ENCODE measurements around the gene USP46. TPM values are rescaled to one million over a fixed set of nuclear protein-coding genes. Genes with fewer than 3 reads are reported as not detected.

Gene USP46
- total and polyA plus RNA-seq, 2 of the 13 experiments (the other 11 are each of a cell fraction or from before 2014, with no cell fraction given) = 4.7 to 17.4 TPM

- no peak for TF ChIP-seq ARID4A (CRISPR knock-in tag; IDR thresholded peaks at IDR 0.05; ENCODE audit: borderline replicate concordance)
- TF ChIP-seq NFKBIZ (CRISPR knock-in tag; IDR thresholded peaks at IDR 0.05) = no peak
- no peak for TF ChIP-seq ZBTB8A (CRISPR knock-in tag; IDR thresholded peaks at IDR 0.05; ENCODE audit: borderline replicate concordance, low read depth)
- TF ChIP-seq ZNF512B (CRISPR knock-in tag; IDR thresholded peaks at IDR 0.05; ENCODE audit: borderline replicate concordance) = no peak
- TF ChIP-seq ZSCAN25 (CRISPR knock-in tag; IDR thresholded peaks at IDR 0.05) = no peak
Observed at GRCh38 chr4:52573551-52573950, 85.5 kb downstream of the USP46 start (continued).

- no peak for FAIRE-seq
- in situ Hi-C loops (cut with HindIII; ENCODE audit: extremely low pct_ligation_motif_present, low pct_unique_long_range_greater_than_20kb) = no loop called here
- POLR2A ChIA-PET = no interaction called here
- no peak for ATAC-seq
- Histone ChIP-seq H3K27me3 (ENCODE audit: control insufficient read depth in 1 of 2, insufficient read depth in 2 of 2, low read length in 2 of 2) (no peaks in the 10 kb centered on the region), H3K4me3 (replicated peaks in 1 of 3; ENCODE audit: insufficient read depth in 1 of 3, low read depth in 2 of 3, low read length in 3 of 3) (no peak overlapping the region), H3K9ac (ENCODE audit: insufficient read depth, low read depth, low read length) (no peak overlapping the region), H4K20me1 (ENCODE audit: insufficient read depth, low read length) (no peaks in the 10 kb centered on the region), H3K4me2 (ENCODE audit: low read depth, low read length) (no peak overlapping the region), H2AFZ (ENCODE audit: low read length) (no peak overlapping the region), H3K27ac (ENCODE audit: extremely low read length, insufficient read depth, low read length) (no peak overlapping the region), H3K9me3 (ENCODE audit: low read length) (no peaks in the 10 kb centered on the region), H3K79me2 (ENCODE audit: insufficient read depth, low read length) (no peaks in the 10 kb centered on the region), H3K4me1 (ENCODE audit: insufficient read depth, low read length) (no peaks in the 10 kb centered on the region), H3K36me3 (replicated peaks in 1 of 2; ENCODE audit: control insufficient read depth in 1 of 2, insufficient read depth in 2 of 2, low read length in 2 of 2) (no peaks in the 10 kb centered on the region)
- CTCF ChIA-PET (ENCODE audit: low intra/inter-chr PET ratio, low total read pairs) = no interaction called here
- intact Hi-C loops (cut with micrococcal nuclease; ENCODE audit: unreplicated experiment) = no loop called here
- whole genome bisulfite sequencing (ENCODE audit: low lambda C conversion rate) = 61% methylated on average over 6 of the region's 6 CpGs
- TF ChIP-seq ZNF790 (CRISPR knock-in tag; IDR thresholded peaks at IDR 0.05; ENCODE audit: borderline replicate concordance) (no peak), TEF (CRISPR knock-in tag; IDR thresholded peaks at IDR 0.05) (no peak), TERF1 (CRISPR knock-in tag; IDR thresholded peaks at IDR 0.05) (no peak), ZNF253 (CRISPR knock-in tag; IDR thresholded peaks at IDR 0.05; ENCODE audit: borderline replicate concordance) (no peak), ZNF644 (CRISPR knock-in tag; IDR thresholded peaks at IDR 0.05; ENCODE audit: low read depth) (no peak), ZFAT (CRISPR knock-in tag; conservative IDR thresholded peaks at IDR 0.05) (no peak), MAX (IDR thresholded peaks at IDR 0.05) (no peak), GFI1 (CRISPR knock-in tag; IDR thresholded peaks at IDR 0.05; ENCODE audit: borderline replicate concordance) (no peak), ZFP37 (CRISPR knock-in tag; IDR thresholded peaks at IDR 0.05; ENCODE audit: borderline replicate concordance) (no peak)
- no TSS peak for BruUV-seq (replicated peaks)
- no peak for DNase-seq (ENCODE audit: low spot score)
Observed at GRCh38 chr4:52572936-52573485, 86.1 kb downstream of the USP46 start.

Measured in HepG2 (cell line).